Cerebellar cortex (tissue), 1 donor: Measurements from ENCODE around the gene KIAA1614.

ENCODE experiments used
- DNase-seq: peaks from one replicate; pipeline ENCODE4 v3.0.0-alpha.2; 2015; ENCODE audit warnings: low spot score

The KIAA1614 gene

GRCh38 chr1:180912801-180913565 lies at the start of gene KIAA1614:
TSS of gene KIAA1614 (plus strand) at chr1:180912897. CDS start at chr1:180913244, 347 bp downstream.
- peak; percentile 40 for DNase-seq

- peak; percentile 74 for DNase-seq
Observed at GRCh38 chr1:180863158-180863775, 49.4 kb upstream of the KIAA1614 start.

GRCh38 chr1:180881806-180882509 lies 30.7 kb upstream of the KIAA1614 start:
- DNase-seq: peak; percentile 84

GRCh38 chr1:180884588-180885300 lies 28.0 kb upstream of the KIAA1614 start:
- no peak for DNase-seq

GRCh38 chr1:180886338-180886737 lies 26.4 kb upstream of the KIAA1614 start:
- no peak for DNase-seq

GRCh38 chr1:180887841-180888240 lies 24.9 kb upstream of the KIAA1614 start:
- DNase-seq: no peak

- DNase-seq: no peak
Observed at GRCh38 chr1:180888870-180889269, 23.8 kb upstream of the KIAA1614 start.

GRCh38 chr1:180889325-180889724 lies 23.4 kb upstream of the KIAA1614 start:
- no peak for DNase-seq

GRCh38 chr1:180892272-180892671 lies 20.4 kb upstream of the KIAA1614 start:
- DNase-seq: no peak

GRCh38 chr1:180892675-180893074 lies 20.0 kb upstream of the KIAA1614 start:
- DNase-seq: no peak

GRCh38 chr1:180893614-180894013 lies 19.1 kb upstream of the KIAA1614 start:
- DNase-seq: no peak

GRCh38 chr1:180896161-180896560 lies 16.5 kb upstream of the KIAA1614 start:
- DNase-seq: no peak

- DNase-seq: no peak
Observed at GRCh38 chr1:180898441-180899219, 14.1 kb upstream of the KIAA1614 start.

- DNase-seq: no peak
Observed at GRCh38 chr1:180899262-180899661, 13.4 kb upstream of the KIAA1614 start.

- no peak for DNase-seq
Observed at GRCh38 chr1:180901076-180901990, 11.4 kb upstream of the KIAA1614 start.

- DNase-seq: no peak
Observed at GRCh38 chr1:180902541-180902940, 10.2 kb upstream of the KIAA1614 start.

GRCh38 chr1:180905927-180906326 lies 6.8 kb upstream of the KIAA1614 start:
- no peak for DNase-seq

GRCh38 chr1:180906511-180906910 lies 6.2 kb upstream of the KIAA1614 start:
- no peak for DNase-seq

- DNase-seq: no peak
Observed at GRCh38 chr1:180907313-180908055, 5.2 kb upstream of the KIAA1614 start.
